ENCODE data around the gene PODN. TPM values are rescaled to one million over a fixed set of nuclear protein-coding genes. Genes with fewer than 3 reads are reported as not detected.

Gene PODN
- total RNA-seq, 1 experiment from 2014 or later: not detected

DNA sequence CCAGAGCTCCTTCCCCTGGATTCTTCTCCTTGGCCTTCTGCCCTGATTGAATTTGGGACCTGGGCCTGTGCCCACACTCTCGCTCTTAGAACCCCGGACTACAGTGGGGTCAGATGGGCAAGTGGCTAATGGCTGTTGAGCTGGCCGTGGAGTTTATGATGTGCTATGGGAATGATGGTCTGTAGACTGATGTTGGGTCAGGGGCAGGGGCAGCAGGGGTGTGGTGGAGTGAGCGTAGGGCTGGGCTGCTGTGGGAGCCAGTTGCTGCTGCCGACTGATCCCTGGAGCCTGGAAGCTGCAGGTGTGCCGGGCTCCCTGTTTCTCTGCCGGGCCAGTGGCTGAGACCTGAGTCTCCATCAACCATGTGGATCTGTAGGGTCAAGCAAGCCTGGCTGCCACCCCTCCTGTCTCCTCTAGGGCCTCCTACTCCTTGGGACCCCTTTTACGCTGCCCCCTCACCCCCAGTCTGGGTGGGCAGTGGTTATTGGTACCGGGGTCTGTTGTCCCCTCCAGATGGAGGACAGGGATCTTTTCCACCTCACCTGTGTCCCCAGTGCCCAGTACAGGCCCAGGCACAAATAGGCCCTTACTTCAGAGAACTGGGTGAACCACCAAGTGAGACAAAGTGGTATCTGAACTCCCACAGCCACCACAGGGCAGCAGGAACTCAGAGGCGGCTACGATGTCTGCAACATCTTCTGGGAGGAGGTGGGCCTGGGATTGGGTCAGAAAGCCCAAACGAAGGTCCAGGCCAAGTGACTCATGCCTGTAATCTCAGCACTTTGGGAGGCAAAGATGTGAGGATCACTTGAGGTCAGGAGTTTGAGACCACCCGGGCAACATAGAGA, 5.1 kb downstream of the PODN start:
- Mint-ChIP-seq H3K4me3 (ENCODE audit: unreplicated experiment) (no peak overlapping the region), H3K4me1 (ENCODE audit: low read depth, unreplicated experiment) (no peaks in the 10 kb centered on the region), H3K27me3 (ENCODE audit: insufficient read depth, unreplicated experiment) (no peaks in the 10 kb centered on the region), H3K27ac (ENCODE audit: unreplicated experiment) (no peak overlapping the region), H3K36me3 (ENCODE audit: insufficient read depth, unreplicated experiment) (no peaks in the 10 kb centered on the region), H3K9me3 (ENCODE audit: unreplicated experiment) (no peaks in the 10 kb centered on the region)
- TF ChIP-seq, protein P1, sequence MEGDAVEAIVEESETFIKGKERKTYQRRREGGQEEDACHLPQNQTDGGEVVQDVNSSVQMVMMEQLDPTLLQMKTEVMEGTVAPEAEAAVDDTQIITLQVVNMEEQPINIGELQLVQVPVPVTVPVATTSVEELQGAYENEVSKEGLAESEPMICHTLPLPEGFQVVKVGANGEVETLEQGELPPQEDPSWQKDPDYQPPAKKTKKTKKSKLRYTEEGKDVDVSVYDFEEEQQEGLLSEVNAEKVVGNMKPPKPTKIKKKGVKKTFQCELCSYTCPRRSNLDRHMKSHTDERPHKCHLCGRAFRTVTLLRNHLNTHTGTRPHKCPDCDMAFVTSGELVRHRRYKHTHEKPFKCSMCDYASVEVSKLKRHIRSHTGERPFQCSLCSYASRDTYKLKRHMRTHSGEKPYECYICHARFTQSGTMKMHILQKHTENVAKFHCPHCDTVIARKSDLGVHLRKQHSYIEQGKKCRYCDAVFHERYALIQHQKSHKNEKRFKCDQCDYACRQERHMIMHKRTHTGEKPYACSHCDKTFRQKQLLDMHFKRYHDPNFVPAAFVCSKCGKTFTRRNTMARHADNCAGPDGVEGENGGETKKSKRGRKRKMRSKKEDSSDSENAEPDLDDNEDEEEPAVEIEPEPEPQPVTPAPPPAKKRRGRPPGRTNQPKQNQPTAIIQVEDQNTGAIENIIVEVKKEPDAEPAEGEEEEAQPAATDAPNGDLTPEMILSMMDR (IDR thresholded peaks at IDR 0.05; ENCODE audit: insufficient read depth in 1 of 2, low read depth in 1 of 2, low read length in 1 of 2, severe bottlenecking in 1 of 2, unreplicated experiment in 1 of 2): no peak
- no peak for DNase-seq
- ChIA-PET POLR2A (no interaction called here), CTCF (interaction anchor here (0.7 kb wide), 2 partner anchors 79 to 491 kb away, joined by 4 to 6 read pairs; no protein-coding TSS in a partner anchor)
- no peaks in the 10 kb centered on the region for H3K4me1 ChIP-seq
- intact Hi-C loops (cut with micrococcal nuclease; ENCODE audit: unreplicated experiment): loop anchor here (5.0 kb wide), 1 partner anchor 115 kb away; no protein-coding TSS in a partner anchor
- no peaks in the 10 kb centered on the region for H3K9me3 ChIP-seq
- H3K4me3 ChIP-seq (ENCODE audit: low read depth, low read length): no peak overlapping the region
- H3K27me3 ChIP-seq (replicated peaks; ENCODE audit: control insufficient read depth, insufficient read depth, low read length): no peaks in the 10 kb centered on the region
- no TSS peak for BruUV-seq (replicated peaks)
- H3K36me3 ChIP-seq (ENCODE audit: control insufficient read depth, insufficient read depth, low read length): no peaks in the 10 kb centered on the region

DNA sequence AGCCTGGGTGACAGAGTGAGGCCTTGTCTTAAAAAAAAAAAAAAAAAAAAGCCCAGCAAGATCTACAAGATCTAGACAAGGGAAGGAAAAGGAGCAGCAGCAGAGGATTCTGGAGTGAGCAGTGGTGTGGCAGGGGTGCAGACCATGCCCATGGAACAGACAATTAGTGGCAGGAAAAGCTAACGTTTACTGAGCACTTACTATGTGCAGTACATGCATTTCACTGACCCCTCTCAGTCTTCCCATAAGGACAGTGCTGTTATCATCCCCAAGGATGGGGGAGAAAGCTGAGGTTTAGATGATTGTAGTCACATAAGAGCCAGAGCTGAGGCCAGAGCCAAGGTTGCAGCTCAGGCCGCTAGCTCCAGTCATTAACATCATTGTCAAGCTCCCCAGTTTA, 5.9 kb downstream of the PODN start:
- Mint-ChIP-seq H3K27me3 (ENCODE audit: insufficient read depth, unreplicated experiment) (no peaks in the 10 kb centered on the region), H3K36me3 (ENCODE audit: insufficient read depth, unreplicated experiment) (no peaks in the 10 kb centered on the region), H3K4me3 (ENCODE audit: unreplicated experiment) (no peak overlapping the region), H3K9me3 (ENCODE audit: unreplicated experiment) (no peaks in the 10 kb centered on the region), H3K27ac (ENCODE audit: unreplicated experiment) (no peak overlapping the region), H3K4me1 (ENCODE audit: low read depth, unreplicated experiment) (no peaks in the 10 kb centered on the region)
- BruUV-seq (replicated peaks): no TSS peak
- no peak for DNase-seq
- no peaks in the 10 kb centered on the region for H3K4me1 ChIP-seq
- POLR2A ChIA-PET: interaction anchor here (0.6 kb wide), 1 partner anchor 225 kb away, joined by 3 read pairs; the partner anchor contains the start of gene ZYG11A
- intact Hi-C loops (cut with micrococcal nuclease; ENCODE audit: unreplicated experiment): loop anchor here (5.0 kb wide), 1 partner anchor 114 kb away; no protein-coding TSS in a partner anchor
- CTCF ChIA-PET: interaction anchor here (0.7 kb wide), 2 partner anchors 78 to 491 kb away, joined by 4 to 6 read pairs; no protein-coding TSS in a partner anchor
- TF ChIP-seq, protein P1 (IDR thresholded peaks at IDR 0.05; ENCODE audit: insufficient read depth in 1 of 2, low read depth in 1 of 2, low read length in 1 of 2, severe bottlenecking in 1 of 2, unreplicated experiment in 1 of 2): no peak
- no peaks in the 10 kb centered on the region for H3K9me3 ChIP-seq
- no peaks in the 10 kb centered on the region for H3K27me3 ChIP-seq (replicated peaks; ENCODE audit: control insufficient read depth, insufficient read depth, low read length)
- H3K36me3 ChIP-seq (ENCODE audit: control insufficient read depth, insufficient read depth, low read length): no peaks in the 10 kb centered on the region
- no peak overlapping the region for H3K4me3 ChIP-seq (ENCODE audit: low read depth, low read length)

DNA sequence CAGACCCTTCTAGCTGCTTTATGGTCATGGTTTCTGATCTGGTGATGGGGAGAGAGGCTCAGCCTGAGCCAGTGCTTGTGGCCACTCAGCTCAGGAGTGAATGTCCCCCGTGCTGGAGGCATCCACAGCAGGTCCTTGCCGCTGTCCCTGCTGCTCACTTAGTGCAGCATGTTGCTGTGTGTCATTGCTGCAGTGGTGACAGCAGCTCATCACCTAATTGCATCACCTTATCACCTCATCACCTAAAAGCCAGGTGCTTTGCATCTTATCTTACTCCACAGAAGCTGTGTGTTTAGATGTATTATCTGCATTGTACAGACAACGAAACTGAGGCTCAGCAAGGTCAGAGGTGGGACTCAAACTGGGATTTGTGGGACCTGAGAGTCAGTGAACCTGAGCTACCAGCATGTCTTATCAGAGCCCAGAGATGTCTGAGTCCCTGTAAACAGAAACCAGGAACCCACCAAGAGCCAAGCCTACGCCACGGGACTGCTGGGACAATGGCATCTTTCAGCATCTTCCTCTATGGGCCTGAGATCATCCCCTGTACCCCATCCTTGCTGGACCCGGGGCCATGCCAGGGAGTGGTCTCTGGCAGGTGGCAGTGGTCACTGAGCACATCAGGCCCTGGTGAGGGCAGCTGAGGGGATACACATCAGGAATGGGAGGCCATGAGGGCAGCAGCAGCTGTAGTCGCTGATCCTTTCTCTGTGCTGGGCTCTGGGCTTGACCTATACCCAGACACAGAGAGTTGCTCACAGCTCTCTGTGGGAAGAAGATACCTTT, 6.5 kb downstream of the PODN start:
- H3K4me3 Mint-ChIP-seq (ENCODE audit: unreplicated experiment): no peak overlapping the region
- no TSS peak for BruUV-seq (replicated peaks)
- POLR2A ChIA-PET: interaction anchor here (0.6 kb wide), 1 partner anchor 226 kb away, joined by 3 read pairs; the partner anchor contains the start of gene ZYG11A
- no peaks in the 10 kb centered on the region for H3K9me3 Mint-ChIP-seq (ENCODE audit: unreplicated experiment)
- H3K4me1 Mint-ChIP-seq (ENCODE audit: low read depth, unreplicated experiment): no peaks in the 10 kb centered on the region
- H3K36me3 ChIP-seq (ENCODE audit: control insufficient read depth, insufficient read depth, low read length): no peaks in the 10 kb centered on the region
- TF ChIP-seq, protein P1 (IDR thresholded peaks at IDR 0.05; ENCODE audit: insufficient read depth in 1 of 2, low read depth in 1 of 2, low read length in 1 of 2, severe bottlenecking in 1 of 2, unreplicated experiment in 1 of 2): no peak
- H3K4me3 ChIP-seq (ENCODE audit: low read depth, low read length): no peak overlapping the region
- no peak overlapping the region for H3K27ac Mint-ChIP-seq (ENCODE audit: unreplicated experiment)
- CTCF ChIA-PET: no interaction called here
- no peak for DNase-seq
- intact Hi-C loops (cut with micrococcal nuclease; ENCODE audit: unreplicated experiment): loop anchor here (5.0 kb wide), 1 partner anchor 114 kb away; no protein-coding TSS in a partner anchor
- H3K27me3 Mint-ChIP-seq (ENCODE audit: insufficient read depth, unreplicated experiment): no peaks in the 10 kb centered on the region
- no peaks in the 10 kb centered on the region for H3K36me3 Mint-ChIP-seq (ENCODE audit: insufficient read depth, unreplicated experiment)
- H3K9me3 ChIP-seq: no peaks in the 10 kb centered on the region
- no peaks in the 10 kb centered on the region for H3K27me3 ChIP-seq (replicated peaks; ENCODE audit: control insufficient read depth, insufficient read depth, low read length)
- H3K4me1 ChIP-seq: no peaks in the 10 kb centered on the region
